Activated T-helper 9 cell treated with anti-CD3 and anti-CD28 coated beads, Interleukin-2, amount 50 U/mL, for 16 hours (primary cell): ENCODE results near the gene KEAP1.

Source experiments
- DNase-seq: peaks from one replicate; pipeline ENCODE4 v3.0.0-alpha.2; 2020; ENCODE audit warnings: low read depth

Gene KEAP1

GRCh38 chr19:10449037-10449436 is 54.1 kb downstream of the KEAP1 start:
- DNase-seq, result no peak

- no peak for DNase-seq
These were observed 60.5 kb downstream of the KEAP1 start for GRCh38 chr19:10442698-10443097.

- no peak for DNase-seq
These were observed 63.6 kb downstream of the KEAP1 start for GRCh38 chr19:10439588-10439987.
